Measurements from ENCODE around the gene ARHGAP26.
"Not testable (repeated sequence)": the region's sequence is repeated elsewhere in the genome, so short reads cannot be mapped to it uniquely, and the experiment has no call there.

Gene ARHGAP26

DNA sequence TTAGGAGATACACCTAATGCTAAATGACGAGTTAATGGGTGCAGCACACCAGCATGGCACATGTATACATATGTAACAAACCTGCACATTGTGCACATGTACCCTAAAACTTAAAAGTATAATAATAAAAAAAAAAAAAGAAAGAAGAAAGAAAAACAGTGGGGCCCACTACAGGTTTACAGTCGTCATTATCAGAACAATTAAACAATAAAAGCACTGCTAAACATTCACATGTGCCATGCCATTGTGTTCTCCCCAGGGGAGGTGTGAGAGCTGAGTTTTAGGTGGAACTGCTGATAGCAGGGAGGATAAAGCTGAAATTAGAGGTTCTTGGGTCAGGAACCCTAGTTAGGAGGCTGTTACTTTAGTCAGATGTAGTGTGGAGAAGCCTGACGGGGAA is 348.6 kb downstream of the ARHGAP26 start:
- DNase-seq (ENCODE audit: low spot score): not testable (repeated sequence)

DNA sequence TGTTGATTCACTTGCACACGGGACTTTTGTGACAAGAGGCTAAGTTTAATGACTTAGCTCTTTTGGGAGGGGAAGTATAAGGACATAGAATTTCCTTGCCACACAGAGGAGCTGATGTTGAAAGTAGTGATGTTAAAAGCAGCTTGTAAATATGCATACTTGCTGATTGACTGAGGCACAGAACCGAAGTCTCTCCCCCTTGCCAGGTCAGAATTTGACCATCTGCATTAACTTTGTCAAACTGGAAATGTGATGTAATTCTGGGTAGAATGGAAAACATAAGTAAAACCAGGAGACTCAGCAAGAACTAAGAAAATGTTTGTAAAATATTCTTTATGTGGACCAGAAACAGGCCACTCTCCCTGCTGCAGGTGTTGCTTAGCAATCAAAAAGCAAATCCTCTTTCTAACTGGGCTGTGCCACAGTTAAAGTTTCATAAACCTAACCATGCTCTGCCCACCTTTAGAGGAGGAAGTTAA is 349.2 kb downstream of the ARHGAP26 start:
- no peak for DNase-seq (ENCODE audit: low spot score)

DNA sequence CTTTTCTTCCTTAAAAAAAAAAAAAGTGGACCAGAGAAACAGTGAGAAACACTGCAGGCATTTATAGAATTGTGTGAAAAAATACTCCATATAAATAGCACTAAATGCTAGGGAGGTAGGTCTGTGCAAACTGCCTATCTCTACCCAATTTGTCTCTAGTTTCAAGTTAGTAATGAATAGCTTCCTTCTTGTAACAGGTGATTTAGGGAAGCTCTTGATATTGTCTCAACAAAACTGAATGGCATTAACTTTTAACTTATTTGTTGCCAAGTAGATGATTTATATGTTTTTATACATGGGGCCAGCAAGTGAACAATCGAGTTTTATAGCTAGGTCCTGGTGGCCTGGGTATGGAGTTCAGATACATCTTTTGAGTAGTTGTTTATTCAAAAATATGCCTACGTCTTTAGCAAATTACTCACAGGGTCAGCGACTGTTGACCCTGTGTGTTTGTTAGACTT is 349.7 kb downstream of the ARHGAP26 start:
- DNase-seq (ENCODE audit: low spot score): no peak

DNA sequence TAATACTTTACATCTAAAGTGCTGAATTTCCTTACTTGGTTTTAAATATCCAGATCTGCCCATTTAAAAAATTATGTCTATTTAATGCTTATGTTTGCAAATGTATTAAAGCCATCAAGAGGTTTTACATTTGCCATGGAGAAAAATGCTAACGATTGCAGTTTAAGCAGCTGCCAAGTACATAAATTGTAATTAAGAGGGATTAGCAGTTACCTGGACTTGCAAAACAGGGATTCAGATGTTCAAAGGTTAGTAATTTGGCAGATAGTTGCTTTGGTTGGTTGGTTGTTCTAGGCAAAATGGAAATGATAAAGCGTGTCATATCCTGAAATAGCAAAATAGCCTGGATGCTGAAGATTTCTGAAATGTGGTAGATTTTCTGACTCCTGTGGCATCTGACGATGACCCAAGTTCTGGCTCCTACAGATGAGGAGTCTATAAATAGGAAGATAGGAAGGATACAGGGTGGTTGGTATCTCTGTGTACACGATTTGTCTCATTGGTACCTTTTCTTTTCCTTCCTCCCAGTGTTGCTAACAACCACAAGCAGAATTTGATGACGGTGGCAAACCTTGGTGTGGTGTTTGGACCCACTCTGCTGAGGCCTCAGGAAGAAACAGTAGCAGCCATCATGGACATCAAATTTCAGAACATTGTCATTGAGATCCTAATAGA is 350.4 kb downstream of the ARHGAP26 start:
- DNase-seq (ENCODE audit: low spot score): no peak

DNA sequence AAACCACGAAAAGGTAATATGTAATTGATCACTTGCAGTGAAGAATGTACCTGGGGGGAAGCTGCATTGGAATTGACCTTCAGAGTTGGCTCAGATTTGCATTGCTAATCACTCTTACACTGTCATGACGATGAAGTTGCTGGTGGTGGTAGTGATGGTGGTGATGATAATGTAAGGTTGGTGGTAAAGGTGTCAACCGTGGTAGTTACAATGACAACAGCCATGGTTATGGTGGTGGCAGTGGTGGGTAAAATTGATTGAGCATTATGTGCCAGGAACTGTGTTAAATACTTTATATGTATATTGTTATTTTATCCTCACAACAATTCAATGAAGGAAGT is 350.9 kb downstream of the ARHGAP26 start:
- no peak for DNase-seq (ENCODE audit: low spot score)

DNA sequence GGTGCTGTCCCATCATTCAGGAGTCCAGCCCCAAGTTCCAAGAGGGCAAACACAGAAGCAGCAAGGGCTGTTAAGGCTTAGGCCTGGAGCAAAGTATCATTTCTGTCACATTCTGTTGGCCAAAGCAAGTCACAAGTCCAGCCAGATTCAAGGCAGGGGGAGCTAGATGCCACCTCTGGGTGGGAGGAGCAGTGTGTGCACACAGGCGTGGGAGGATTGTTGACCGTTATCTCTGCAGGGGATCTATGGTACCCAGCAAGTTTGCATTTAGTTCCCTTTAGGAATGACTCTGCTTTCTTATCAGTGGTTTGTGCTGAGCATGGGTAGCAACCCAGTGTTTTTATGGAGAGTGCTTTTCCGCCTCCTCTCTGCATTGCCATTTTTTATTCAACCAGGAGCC is 354.4 kb downstream of the ARHGAP26 start:
- DNase-seq (ENCODE audit: low spot score): no peak

DNA sequence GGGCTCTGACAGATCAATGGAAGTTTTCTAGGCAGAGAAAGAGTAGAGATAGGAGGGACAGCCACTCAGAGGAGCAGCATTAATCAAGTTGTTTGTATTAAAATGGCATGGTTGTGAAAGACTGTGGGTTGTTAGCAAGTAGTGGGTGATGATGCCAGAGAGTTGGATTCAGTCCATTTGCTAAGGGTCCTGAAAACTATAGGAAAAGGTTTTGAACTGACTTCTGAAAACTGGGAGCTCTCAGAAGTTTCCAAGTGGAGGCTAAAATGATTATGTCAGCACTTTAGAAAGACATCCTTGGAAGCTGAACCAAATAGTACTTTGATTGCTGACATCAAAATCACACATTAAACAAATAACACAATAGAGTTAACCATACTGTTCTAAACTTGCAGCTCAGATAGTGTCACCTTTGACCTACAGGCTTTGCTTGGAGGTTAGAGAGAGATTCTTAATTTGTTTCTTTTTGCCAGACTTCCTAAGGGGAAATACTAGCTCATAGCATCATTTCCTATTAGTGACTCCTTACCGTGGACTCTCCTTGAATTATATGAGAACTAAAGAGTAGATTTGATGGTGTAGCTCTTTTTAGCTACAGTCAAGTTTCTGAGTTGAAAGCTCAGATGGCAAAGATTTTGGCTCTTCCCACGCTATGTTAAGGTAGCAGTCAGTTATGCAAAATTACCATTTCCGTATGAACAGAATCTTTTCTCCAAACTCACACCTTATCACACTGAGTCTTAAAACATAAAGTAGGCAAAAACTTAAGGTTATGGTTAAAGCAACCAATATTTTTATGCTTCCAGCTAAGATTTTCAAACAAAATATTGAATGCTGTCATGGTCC is 356.2 kb downstream of the ARHGAP26 start:
- DNase-seq (ENCODE audit: low spot score): no peak

DNA sequence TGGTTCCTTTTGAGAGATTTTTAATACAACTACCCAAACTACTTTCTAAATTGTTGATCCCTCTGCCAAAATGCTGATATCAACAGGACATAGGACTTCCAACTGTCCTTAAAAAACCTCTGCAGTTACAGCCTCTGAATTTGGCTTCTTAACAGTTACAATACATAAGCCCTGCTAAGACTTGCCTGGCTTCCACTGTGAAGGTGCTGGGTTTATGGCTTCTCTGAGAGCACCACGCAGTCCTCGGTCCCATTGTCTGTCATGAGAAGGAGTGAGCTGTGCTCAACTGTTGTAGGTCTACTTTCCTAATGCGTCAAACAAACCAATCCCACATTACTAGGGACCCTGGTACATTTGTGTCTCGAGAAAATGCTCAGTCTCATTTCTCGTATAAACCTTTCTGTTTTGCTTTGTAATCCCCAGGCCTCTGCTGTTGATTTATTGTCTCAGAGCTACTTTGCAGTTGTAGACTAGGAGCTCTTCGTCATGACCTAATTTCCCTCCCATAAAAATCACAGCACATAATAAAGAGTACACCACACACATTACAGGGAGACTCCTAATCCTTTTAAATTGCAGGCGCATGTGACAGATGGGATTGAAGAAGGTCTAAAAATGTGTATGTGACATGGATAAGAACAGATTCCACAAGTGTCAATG is 358.4 kb downstream of the ARHGAP26 start:
- no peak for DNase-seq (ENCODE audit: low spot score)

DNA sequence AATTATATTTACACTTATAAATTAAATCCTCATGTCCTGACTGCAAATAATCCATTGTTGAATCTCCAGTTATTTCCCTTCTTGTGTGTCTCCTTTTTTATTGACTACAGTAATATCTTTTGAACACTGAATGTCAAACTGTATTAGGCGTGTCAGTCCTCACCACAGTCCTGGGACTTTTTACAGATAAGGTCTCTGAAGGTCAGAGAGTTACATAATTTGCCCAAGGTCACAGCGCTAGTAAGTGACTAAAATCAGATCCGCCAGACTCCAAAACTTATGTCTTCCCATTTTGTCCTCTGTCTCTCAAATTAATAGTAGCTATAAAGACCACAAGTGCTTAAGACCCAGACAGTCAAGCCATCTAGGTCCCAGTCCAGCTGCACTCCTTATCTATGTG is 359.0 kb downstream of the ARHGAP26 start:
- DNase-seq (ENCODE audit: low spot score): no peak

DNA sequence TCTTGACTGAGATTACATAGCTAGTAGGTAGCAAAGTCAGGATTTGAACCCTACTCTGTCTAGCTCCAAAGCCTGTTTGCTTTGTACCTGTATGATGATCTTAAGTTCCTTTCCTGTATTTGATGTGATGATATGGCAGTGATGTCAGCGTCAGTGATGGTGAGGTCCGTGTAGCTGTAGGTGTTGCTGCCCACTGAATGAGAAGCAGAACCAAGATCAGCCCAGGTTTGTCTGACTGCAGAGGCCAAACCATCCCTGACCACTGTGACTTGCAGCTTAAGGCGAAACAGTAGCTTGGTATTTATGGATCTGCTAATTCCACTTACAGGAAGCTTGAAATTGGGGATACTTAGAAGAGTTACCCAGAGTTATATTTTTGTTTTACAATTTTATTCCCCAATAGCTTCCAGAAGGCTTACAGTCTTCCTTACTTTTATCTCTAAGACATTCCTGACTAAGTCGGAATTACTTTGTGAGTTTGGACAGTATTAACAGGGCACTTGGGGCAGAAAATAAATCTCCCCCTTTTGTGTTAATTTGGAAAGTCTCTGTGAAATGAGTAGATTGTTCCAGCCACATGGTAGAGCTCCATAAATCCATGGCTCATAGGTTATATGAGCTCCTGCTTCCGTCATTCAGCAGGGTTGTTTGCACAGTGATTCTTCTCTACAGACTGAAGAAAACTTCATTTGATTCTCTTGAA is 359.9 kb downstream of the ARHGAP26 start:
- no peak for DNase-seq (ENCODE audit: low spot score)

DNA sequence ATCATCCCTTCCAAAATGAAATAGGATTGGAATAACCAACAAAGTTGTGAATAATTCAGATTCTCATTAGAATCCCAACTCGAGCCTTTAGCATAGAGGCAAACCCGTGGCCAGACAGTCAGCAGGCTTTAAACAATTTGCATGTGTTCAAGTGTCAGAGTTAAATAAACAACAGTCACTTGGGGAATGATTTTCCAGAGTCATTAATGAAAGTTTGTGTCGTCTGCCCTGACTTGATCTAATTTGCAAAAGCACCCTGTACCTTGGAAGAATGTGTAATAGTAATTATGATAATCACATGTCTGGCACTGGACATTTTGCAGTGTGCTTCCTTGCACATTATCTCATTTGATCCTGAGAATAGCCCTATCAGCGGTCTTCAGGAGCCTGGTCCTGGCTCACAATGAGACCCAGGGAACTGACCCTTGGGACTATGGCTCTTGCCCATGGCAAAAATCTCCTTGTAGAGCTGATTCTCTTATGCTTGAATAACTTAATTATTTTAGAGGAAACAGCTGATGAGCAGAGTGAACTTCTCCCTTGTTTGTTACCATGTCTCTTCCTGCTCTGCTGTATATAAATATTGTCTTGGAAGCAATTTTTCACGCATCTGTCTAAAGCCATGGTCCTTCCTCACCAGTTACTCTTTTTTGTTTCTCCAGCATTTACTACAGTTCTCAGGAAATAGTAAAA is 360.6 kb downstream of the ARHGAP26 start:
- no peak for DNase-seq (ENCODE audit: low spot score)

DNA sequence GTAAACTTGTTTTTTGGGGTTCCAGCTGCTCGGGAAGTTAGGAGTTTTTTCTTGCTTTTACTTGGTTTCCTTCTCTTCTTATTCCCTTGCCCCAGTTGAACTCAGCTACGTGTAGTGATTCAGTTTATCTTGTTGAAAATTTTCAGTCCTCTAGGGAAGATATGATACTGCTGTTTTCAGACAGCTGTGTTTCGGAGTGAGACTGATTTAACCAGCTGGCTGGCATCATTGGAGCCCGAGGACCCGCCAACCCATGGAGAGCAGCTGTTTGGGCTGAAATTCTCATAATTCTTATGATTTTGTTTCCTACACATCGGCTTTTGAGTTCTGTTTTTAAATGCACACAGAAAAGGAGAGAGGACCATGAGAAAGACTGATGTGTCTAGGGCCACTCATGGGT is 361.8 kb downstream of the ARHGAP26 start:
- DNase-seq (ENCODE audit: low spot score): no peak

DNA sequence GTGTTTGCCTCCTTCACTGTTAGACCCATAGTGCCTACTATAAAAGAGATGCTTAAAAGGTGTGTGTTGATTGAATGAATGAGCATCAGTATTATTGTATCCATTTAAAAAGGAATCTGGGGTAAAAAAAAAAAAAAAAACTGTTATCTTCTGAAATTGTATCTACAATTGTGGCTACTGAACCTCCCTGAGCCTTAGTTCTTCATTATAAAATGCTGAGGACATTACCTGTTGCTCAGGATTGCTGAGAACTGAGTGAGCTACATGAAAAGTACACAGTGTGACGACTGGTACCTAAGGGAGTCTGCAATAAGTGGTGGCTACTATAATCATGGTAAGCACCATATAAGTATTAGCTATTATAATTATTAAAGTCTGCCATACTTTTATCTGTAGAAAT is 362.6 kb downstream of the ARHGAP26 start:
- DNase-seq (ENCODE audit: low spot score): no peak

DNA sequence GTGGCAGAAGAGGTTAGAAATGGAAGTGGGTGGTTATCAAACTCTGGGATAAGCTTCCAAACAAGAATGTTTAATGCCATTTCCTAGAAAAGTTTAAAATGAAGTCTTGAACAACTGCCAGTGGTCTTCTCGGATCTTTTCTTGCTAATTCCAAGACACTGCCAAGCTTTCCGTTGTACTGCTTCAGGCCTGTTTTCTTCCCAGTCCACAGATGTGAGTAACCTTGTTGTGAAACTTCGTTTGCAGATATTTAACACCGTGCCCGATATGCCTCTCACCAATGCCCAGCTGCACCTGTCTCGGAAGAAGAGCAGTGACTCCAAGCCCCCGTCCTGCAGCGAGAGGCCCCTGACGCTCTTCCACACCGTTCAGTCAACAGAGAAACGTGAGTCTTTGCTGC is 363.5 kb downstream of the ARHGAP26 start:
- no peak for DNase-seq (ENCODE audit: low spot score)

DNA sequence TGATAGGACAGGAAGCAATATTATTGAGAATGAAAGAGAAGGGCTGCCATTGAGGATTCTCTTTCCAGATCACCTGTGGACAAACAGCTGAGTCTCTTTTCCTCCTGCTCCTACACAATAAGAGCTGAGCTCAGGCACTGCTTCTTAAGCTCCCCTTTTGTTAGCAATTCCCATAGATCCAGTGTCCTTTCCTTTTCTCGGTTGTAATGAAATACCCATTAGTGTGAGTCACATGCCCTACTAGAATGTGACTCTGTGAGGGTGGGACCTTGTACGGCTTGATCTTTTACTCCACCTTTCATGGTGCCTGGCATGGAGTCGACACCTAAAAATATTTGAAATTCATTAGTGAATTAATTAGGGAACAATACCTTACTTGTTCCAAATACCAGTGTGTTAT is 364.1 kb downstream of the ARHGAP26 start:
- DNase-seq (ENCODE audit: low spot score): no peak

DNA sequence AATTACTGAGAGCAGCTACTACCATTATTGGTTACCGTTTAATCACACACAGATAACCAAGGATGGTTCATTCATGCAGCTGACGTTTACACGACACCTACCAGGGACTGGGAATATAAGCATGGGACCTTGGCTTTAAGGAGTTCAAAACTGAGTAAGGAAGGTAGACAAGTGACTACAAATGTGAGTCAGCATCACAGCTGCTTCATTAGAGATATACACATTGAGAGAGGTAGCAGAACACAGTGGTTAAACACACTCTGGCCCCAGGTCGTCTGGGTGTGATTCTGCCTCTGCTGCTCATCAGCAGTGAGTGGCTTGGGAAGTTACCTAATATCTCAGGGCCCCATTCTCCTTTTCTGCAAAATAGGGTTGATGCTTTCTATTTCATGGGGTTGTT is 364.7 kb downstream of the ARHGAP26 start:
- no peak for DNase-seq (ENCODE audit: low spot score)

DNA sequence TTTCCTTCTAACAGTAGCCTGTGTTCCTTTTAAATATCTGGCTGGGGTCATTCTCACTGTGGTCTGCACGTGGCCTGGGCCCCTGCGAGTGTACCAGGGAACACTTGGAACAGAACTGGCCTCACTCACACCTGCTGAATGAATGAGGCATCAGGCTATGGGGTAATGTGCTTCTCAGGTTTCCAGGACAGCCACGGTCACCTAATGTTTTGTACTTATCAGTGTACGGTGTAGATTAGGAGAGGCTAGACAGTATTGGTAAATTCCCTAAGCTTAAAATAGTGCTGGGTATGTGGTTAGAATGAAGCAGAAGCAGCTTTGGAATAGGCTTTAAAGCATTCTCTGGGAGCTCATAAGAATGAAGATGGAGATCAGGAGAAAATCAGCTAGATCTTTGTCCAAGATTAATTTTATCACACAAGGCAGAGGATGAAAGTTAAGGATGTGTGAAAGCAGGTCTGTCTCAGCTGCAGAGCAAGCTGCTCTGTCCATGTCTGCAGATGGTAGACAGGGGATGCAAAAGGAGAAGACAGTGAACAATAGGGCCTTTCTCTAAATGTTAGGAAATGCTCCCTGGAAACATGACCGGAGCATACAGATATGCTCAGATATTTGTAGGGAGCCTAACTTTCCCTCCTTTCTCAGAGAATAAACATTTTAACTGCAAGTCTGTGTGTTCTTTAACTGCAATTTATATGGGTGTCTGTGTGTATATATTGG is 365.8 kb downstream of the ARHGAP26 start:
- no peak for DNase-seq (ENCODE audit: low spot score)

DNA sequence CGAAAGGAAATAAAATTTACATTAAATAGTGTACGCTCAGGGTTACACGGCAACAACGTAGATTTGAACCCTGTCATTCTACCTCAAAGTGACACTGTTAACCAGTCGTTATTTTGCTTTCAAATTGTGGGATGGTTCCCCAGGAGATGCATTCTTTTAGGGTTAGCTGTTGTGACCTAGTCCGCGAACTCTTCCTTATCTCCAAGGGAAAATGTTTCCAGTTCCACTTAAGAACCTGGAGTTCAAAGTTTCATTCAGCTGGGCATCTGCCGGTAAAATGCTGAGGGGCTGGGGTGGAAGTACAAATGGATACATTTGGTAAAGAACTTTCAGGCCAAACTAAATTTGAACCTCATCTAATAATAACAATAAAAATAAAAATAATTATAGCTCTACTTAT is 368.7 kb downstream of the ARHGAP26 start:
- no peak for DNase-seq (ENCODE audit: low spot score)

DNA sequence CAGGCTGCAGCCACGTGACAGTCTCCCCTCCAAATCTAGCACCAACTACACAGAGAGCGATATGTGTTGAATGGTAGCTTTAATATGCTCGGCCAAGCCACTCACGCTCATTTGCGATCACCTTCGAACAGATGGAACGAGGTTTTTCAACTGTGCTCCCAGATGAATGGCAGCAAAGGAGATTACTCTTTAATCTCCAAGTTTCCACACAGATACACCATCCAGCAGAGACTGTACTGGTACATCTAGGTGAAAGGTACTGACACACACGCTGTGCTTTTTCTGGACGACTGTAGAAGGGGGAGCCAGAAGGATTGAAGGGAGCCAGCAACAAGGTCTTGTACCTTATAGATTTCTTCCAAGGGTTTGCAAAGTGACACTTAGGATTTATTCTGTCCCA is 369.4 kb downstream of the ARHGAP26 start:
- DNase-seq (ENCODE audit: low spot score): no peak

DNA sequence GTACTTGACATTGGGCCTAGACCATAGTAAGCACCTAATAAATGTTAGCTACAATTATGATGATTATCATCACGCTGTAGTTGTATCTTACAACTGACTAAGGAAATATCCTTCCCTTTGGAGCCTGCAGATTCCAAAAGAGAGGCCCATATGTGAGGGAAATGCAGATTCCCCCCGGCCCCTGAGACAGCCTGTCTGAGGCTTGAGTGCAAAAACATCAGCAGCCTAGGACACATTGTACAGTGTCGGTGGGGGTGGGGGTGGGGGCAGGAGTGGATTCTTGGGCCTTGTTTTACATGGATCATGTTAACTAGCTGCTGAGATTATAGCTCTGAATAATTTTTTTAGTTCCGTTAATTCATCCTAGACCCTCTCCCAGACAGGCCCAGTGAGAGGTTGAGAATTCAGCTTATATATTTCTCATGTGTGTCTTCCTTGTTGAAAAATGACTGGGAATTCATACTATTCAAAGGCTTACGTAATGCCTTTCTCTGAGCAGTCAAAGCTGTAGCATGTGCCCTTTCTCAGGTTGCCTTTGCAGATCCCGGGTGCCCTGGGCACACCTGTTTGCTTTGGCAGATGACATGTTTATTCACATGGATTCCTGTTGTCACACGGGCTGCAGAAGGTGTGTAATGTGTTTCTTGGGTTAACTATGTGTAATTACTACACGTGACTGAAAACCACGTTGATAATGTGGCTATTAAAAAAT is 370.5 kb downstream of the ARHGAP26 start:
- no peak for DNase-seq (ENCODE audit: low spot score)
